ENCODE data around the gene DISC1.

Gene DISC1

DNA sequence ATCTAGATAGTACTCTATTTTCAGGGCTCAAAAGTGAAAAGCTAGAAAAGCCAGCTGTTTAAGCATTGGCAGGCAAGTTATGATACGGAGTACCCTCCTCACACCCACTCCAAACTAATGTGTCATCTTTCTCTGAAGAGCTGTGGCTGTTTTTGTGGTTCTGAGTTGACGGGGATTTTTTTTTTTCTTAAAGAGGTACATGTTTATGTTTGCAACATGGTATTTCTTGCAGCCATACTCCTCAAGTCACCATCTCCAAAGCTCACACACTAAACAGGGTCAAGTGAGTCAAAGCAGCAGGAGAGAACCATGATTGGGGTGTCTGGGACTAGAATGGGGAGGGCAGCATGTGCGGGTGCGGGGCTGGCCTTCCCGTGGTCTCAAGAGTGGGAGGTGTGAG is 347.2 kb downstream of the DISC1 start:
- ATAC-seq, result no peak
- TF ChIP-seq BACH2 (CRISPR knock-in tag; IDR thresholded peaks at IDR 0.05; ENCODE audit: borderline replicate concordance) (no peak), ZNF8 (CRISPR knock-in tag; IDR thresholded peaks at IDR 0.05) (no peak), CSDC2 (CRISPR knock-in tag; IDR thresholded peaks at IDR 0.05) (no peak), ZFP3 (CRISPR knock-in tag; IDR thresholded peaks at IDR 0.05) (no peak), RARB (CRISPR knock-in tag; IDR thresholded peaks at IDR 0.05) (no peak)
- TF ChIP-seq, protein P1, sequence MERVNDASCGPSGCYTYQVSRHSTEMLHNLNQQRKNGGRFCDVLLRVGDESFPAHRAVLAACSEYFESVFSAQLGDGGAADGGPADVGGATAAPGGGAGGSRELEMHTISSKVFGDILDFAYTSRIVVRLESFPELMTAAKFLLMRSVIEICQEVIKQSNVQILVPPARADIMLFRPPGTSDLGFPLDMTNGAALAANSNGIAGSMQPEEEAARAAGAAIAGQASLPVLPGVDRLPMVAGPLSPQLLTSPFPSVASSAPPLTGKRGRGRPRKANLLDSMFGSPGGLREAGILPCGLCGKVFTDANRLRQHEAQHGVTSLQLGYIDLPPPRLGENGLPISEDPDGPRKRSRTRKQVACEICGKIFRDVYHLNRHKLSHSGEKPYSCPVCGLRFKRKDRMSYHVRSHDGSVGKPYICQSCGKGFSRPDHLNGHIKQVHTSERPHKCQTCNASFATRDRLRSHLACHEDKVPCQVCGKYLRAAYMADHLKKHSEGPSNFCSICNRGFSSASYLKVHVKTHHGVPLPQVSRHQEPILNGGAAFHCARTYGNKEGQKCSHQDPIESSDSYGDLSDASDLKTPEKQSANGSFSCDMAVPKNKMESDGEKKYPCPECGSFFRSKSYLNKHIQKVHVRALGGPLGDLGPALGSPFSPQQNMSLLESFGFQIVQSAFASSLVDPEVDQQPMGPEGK (CRISPR knock-in tag; IDR thresholded peaks at IDR 0.05; ENCODE audit: borderline replicate concordance), result no peak

DNA sequence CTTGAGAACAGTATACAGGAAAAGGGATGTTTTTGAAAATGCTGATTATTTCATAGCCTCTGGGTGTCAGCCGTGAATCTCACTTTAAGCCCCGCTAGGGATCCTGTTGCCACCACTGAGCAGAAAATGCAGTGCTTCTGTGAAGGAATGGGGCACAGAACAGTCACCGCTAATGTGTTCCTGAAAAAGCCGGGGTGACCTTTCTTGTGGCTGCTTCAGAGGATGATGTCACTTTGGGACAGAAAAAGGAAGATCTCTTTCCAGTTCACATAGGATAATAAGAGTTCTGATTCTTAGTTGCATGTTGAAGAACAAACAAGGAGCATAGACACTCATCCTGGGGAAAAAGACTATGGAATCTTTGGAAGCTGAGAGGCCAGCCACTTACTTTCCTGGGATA is 349.6 kb downstream of the DISC1 start:
- TF ChIP-seq RARB (CRISPR knock-in tag; IDR thresholded peaks at IDR 0.05), result no peak
- TF ChIP-seq TOX (CRISPR knock-in tag; IDR thresholded peaks at IDR 0.05; ENCODE audit: borderline replicate concordance), result no peak
- no peak for TF ChIP-seq ZNF565 (CRISPR knock-in tag; conservative IDR thresholded peaks at IDR 0.05; ENCODE audit: low read depth)
- TF ChIP-seq CREB5 (CRISPR knock-in tag; IDR thresholded peaks at IDR 0.05; ENCODE audit: low read depth), result no peak
- TF ChIP-seq BACH2 (CRISPR knock-in tag; IDR thresholded peaks at IDR 0.05; ENCODE audit: borderline replicate concordance), result no peak
- no peak for TF ChIP-seq ZC3H10 (CRISPR knock-in tag; IDR thresholded peaks at IDR 0.05)
- no peak for TF ChIP-seq CSDC2 (CRISPR knock-in tag; IDR thresholded peaks at IDR 0.05)
- no peak for TF ChIP-seq PPARA (CRISPR knock-in tag; IDR thresholded peaks at IDR 0.05; ENCODE audit: borderline replicate concordance)
- TF ChIP-seq ESRRG (CRISPR knock-in tag; IDR thresholded peaks at IDR 0.05), result no peak
- TF ChIP-seq ZNF70 (CRISPR knock-in tag; IDR thresholded peaks at IDR 0.05), result no peak
- TF ChIP-seq, protein P1 (CRISPR knock-in tag; IDR thresholded peaks at IDR 0.05; ENCODE audit: borderline replicate concordance), result no peak
- TF ChIP-seq, protein P2, sequence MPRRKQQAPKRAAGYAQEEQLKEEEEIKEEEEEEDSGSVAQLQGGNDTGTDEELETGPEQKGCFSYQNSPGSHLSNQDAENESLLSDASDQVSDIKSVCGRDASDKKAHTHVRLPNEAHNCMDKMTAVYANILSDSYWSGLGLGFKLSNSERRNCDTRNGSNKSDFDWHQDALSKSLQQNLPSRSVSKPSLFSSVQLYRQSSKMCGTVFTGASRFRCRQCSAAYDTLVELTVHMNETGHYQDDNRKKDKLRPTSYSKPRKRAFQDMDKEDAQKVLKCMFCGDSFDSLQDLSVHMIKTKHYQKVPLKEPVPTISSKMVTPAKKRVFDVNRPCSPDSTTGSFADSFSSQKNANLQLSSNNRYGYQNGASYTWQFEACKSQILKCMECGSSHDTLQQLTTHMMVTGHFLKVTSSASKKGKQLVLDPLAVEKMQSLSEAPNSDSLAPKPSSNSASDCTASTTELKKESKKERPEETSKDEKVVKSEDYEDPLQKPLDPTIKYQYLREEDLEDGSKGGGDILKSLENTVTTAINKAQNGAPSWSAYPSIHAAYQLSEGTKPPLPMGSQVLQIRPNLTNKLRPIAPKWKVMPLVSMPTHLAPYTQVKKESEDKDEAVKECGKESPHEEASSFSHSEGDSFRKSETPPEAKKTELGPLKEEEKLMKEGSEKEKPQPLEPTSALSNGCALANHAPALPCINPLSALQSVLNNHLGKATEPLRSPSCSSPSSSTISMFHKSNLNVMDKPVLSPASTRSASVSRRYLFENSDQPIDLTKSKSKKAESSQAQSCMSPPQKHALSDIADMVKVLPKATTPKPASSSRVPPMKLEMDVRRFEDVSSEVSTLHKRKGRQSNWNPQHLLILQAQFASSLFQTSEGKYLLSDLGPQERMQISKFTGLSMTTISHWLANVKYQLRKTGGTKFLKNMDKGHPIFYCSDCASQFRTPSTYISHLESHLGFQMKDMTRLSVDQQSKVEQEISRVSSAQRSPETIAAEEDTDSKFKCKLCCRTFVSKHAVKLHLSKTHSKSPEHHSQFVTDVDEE (CRISPR knock-in tag; IDR thresholded peaks at IDR 0.05), result no peak
- no peak for TF ChIP-seq CSRNP3 (CRISPR knock-in tag; IDR thresholded peaks at IDR 0.05)
- no peak for TF ChIP-seq ARNTL (CRISPR knock-in tag; IDR thresholded peaks at IDR 0.05; ENCODE audit: borderline replicate concordance, low read depth)
- no peak for TF ChIP-seq ZFP30 (CRISPR knock-in tag; IDR thresholded peaks at IDR 0.05)
- TF ChIP-seq, protein P3, sequence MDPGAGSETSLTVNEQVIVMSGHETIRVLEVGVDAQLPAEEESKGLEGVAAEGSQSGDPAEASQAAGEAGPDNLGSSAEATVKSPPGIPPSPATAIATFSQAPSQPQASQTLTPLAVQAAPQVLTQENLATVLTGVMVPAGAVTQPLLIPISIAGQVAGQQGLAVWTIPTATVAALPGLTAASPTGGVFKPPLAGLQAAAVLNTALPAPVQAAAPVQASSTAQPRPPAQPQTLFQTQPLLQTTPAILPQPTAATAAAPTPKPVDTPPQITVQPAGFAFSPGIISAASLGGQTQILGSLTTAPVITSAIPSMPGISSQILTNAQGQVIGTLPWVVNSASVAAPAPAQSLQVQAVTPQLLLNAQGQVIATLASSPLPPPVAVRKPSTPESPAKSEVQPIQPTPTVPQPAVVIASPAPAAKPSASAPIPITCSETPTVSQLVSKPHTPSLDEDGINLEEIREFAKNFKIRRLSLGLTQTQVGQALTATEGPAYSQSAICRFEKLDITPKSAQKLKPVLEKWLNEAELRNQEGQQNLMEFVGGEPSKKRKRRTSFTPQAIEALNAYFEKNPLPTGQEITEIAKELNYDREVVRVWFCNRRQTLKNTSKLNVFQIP (CRISPR knock-in tag; IDR thresholded peaks at IDR 0.05; ENCODE audit: borderline replicate concordance, low read depth), result no peak
- TF ChIP-seq TCF4 (CRISPR knock-in tag; IDR thresholded peaks at IDR 0.05; ENCODE audit: borderline replicate concordance), result no peak
- no peak for TF ChIP-seq OSR1 (CRISPR knock-in tag; IDR thresholded peaks at IDR 0.05)
- no peak for TF ChIP-seq ZFP3 (CRISPR knock-in tag; IDR thresholded peaks at IDR 0.05)
- TF ChIP-seq GLIS3 (CRISPR knock-in tag; IDR thresholded peaks at IDR 0.05), result no peak
- ATAC-seq, result no peak
